ENCODE measurements around the gene UBLCP1. TPM values are rescaled to one million over a fixed set of nuclear protein-coding genes. Genes with fewer than 3 reads are reported as not detected.

UBLCP1 gene
- total RNA-seq, 4 donors from 2014 or later = 7.4 to 39.0 (median 21.6) TPM

- Histone ChIP-seq H3K27me3 (no peaks in the 10 kb centered on the region), H3K27ac (no peak overlapping the region), H3K4me1 (no peaks in the 10 kb centered on the region), H3K9me3 (no peaks in the 10 kb centered on the region), H3K36me3 (no peaks in the 10 kb centered on the region), H3K4me3 (no peak overlapping the region)
- intact Hi-C loops (cut with DNase I; ENCODE audit: low total_unique reads) = no loop called here
- no peak for DNase-seq
- TF ChIP-seq POLR2A (IDR thresholded peaks at IDR 0.05) = no peak
- no peak for TF ChIP-seq CTCF (IDR thresholded peaks at IDR 0.05)
Observed at GRCh38 chr5:159304961-159305595, 42.0 kb downstream of the UBLCP1 start.

DNA sequence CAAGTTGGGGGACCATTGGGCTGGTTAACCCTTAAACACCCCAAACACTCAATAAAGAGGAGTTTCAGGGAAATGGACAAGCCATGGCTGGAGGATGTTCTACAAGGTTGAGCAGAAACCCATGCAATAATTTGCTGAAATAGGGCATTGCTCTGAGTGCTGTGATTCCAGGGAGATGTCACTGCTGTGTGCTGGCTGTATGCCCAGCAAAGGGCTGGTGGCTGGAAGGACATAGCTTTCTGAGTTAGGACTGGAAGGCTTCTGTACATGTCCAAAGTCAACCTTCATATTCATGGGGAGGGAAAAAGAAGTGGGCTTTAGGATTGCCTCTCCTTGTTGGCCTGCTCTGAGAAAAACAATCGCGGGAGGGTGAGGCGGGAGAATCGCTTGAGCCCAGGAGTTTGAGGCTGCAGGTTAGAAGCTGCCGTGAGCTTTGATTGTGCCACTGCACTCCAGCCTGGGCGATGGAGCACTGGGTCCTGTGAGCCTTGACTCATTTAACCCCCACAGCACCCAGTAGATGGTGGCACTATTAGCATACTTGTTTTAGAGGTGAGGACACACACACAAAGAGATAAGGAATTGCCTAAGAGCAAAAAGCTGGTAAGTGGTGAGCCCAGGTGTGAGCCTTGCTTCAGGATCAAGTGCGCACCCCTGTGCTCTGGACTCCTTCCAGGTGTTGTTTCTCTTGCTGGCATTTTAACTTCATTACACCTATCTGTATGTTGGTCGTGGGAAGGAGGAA lies 46.8 kb downstream of the UBLCP1 start:
- Histone ChIP-seq H3K9me3 (no peaks in the 10 kb centered on the region), H3K27me3 (peaks cover 0 to 10% of the 10 kb centered on the region in 2 donors), H3K36me3 (no peaks in the 10 kb centered on the region), H3K4me3 (no peak overlapping the region), H3K27ac (no peak overlapping the region), H3K4me1 (no peaks in the 10 kb centered on the region)
- intact Hi-C loops (cut with DNase I; ENCODE audit: low total_unique reads) = no loop called here
- TF ChIP-seq CTCF (IDR thresholded peaks at IDR 0.05) (no peak), POLR2A (IDR thresholded peaks at IDR 0.05) (no peak)
- DNase-seq = no peak

GRCh38 chr5:159310511-159310910 lies 47.4 kb downstream of the UBLCP1 start:
- TF ChIP-seq CTCF (IDR thresholded peaks at IDR 0.05) (no peak), POLR2A (IDR thresholded peaks at IDR 0.05) (no peak)
- Histone ChIP-seq H3K4me3 (no peak overlapping the region), H3K36me3 (no peaks in the 10 kb centered on the region), H3K27ac (no peak overlapping the region), H3K4me1 (no peaks in the 10 kb centered on the region), H3K9me3 (no peaks in the 10 kb centered on the region), H3K27me3 (peaks cover 0 to 10% of the 10 kb centered on the region in 2 donors)
- no peak for DNase-seq
- intact Hi-C loops (cut with DNase I; ENCODE audit: low total_unique reads) = no loop called here

DNA sequence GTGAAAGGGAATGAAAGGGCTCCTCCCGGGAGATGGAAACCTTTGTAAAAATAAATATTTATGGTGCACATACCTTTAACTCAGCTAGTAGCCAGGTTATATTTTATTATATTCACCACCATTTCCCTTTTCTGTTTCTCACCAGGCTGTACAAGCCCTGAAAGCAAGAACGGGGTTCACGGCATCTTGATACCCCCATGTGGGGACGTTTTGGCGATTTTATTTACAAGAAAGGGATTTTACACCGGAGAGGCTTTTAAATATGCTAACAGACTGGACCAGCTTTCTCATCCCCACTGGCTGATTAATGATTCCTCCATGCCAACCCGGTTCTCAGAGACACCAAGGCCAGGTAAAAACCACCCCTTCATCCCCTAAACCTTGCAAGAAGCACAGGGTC lies 48.0 kb downstream of the UBLCP1 start:
- intact Hi-C loops (cut with DNase I; ENCODE audit: low total_unique reads) = no loop called here
- Histone ChIP-seq H3K27ac (no peak overlapping the region), H3K4me3 (no peak overlapping the region), H3K4me1 (no peaks in the 10 kb centered on the region), H3K36me3 (no peaks in the 10 kb centered on the region), H3K27me3 (peaks cover 0 to 10% of the 10 kb centered on the region in 2 donors), H3K9me3 (no peaks in the 10 kb centered on the region)
- no peak for DNase-seq
- TF ChIP-seq POLR2A (IDR thresholded peaks at IDR 0.05) = no peak
- no peak for TF ChIP-seq CTCF (IDR thresholded peaks at IDR 0.05)

DNA sequence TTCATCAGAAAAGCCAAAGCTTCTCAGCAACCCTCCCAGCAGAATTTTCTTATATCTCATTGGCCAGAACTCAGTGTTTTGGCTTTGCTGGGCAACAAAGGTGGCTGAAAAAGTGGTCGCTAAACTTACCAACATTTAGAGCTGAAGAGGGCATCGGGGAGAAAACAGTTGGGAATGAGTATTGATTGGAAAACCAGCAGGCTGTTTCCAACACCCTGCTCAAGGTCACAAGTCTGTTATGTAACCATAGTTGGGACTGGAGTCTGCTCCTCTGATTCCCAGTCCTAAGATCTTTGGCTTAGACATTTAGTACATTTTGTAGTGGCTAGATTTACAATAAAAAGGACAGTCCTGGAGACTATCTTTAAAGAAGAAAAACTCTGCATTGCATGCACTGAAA lies 50.1 kb downstream of the UBLCP1 start:
- H3K27me3 ChIP-seq = peaks cover 0 to 10% of the 10 kb centered on the region in 2 donors
- no peak overlapping the region for H3K27ac ChIP-seq
- H3K4me1 ChIP-seq = no peaks in the 10 kb centered on the region
- DNase-seq = no peak
- TF ChIP-seq POLR2A (IDR thresholded peaks at IDR 0.05) (no peak), CTCF (IDR thresholded peaks at IDR 0.05) (no peak)
- intact Hi-C loops (cut with DNase I; ENCODE audit: low total_unique reads) = no loop called here
- no peaks in the 10 kb centered on the region for H3K36me3 ChIP-seq
- no peak overlapping the region for H3K4me3 ChIP-seq
- H3K9me3 ChIP-seq = no peaks in the 10 kb centered on the region
